GM23248 (cell line): ENCODE measurements around the gene TLR2. TPM values are rescaled to one million over a fixed set of nuclear protein-coding genes. Genes with fewer than 3 reads are reported as not detected.

Source experiments
- DNase-seq: peaks from one replicate; pipeline ENCODE4 v3.0.0-alpha.2; 2015
- H2AFZ ChIP-seq: fragments of 200-600 bp; sonication (generic); 2 replicates; pipeline ENCODE4 v1.6.1; 2016; ENCODE audit warnings: antibody characterized with exemption
- H3F3A ChIP-seq: fragments of 200-600 bp; sonication (generic); 2 replicates; pipeline ENCODE4 v1.6.1; 2016; ENCODE audit warnings: mild to moderate bottlenecking, antibody characterized with exemption, mixed run types; ENCODE audit not compliant: insufficient read depth
- H3K27ac ChIP-seq: fragments of 200-600 bp; sonication (generic); 2 replicates; pipeline ENCODE4 v1.5.1; 2016; ENCODE audit warnings: mild to moderate bottlenecking
- H3K27me3 ChIP-seq: fragments of 200-600 bp; sonication (generic); replicated peaks from 2 replicates; pipeline ENCODE4 v1.6.1; 2016; ENCODE audit warnings: mild to moderate bottlenecking; ENCODE audit not compliant: insufficient read depth
- H3K36me3 ChIP-seq: fragments of 200-600 bp; sonication (generic); 2 replicates; pipeline ENCODE4 v1.6.1; 2016; ENCODE audit warnings: low read depth, mild to moderate bottlenecking
- H3K4me1 ChIP-seq: fragments of 200-600 bp; sonication (generic); 2 replicates; pipeline ENCODE4 v1.6.1; 2016; ENCODE audit warnings: mild to moderate bottlenecking; ENCODE audit not compliant: insufficient read depth
- H3K4me2 ChIP-seq: fragments of 200-600 bp; sonication (generic); one replicate; pipeline ENCODE4 v1.6.1; 2016; ENCODE audit warnings: mild to moderate bottlenecking; ENCODE audit not compliant: unreplicated experiment
- H3K4me3 ChIP-seq: fragments of 200-600 bp; sonication (generic); 2 replicates; pipeline ENCODE4 v1.5.1; 2016; ENCODE audit warnings: mild to moderate bottlenecking
- H3K79me2 ChIP-seq: fragments of 200-600 bp; sonication (generic); 2 replicates; pipeline ENCODE4 v1.6.1; 2016; ENCODE audit warnings: mild to moderate bottlenecking; ENCODE audit not compliant: insufficient read depth
- H3K9ac ChIP-seq: fragments of 200-600 bp; sonication (generic); 2 replicates; pipeline ENCODE4 v1.6.1; 2016; ENCODE audit warnings: mild to moderate bottlenecking
- H3K9me2 ChIP-seq: fragments of 200-600 bp; sonication (generic); 2 replicates; pipeline ENCODE4 v1.6.1; 2016; ENCODE audit warnings: mixed run types, mild to moderate bottlenecking, moderate library complexity; ENCODE audit not compliant: insufficient read depth
- H3K9me3 ChIP-seq: fragments of 200-600 bp; sonication (generic); one replicate; pipeline ENCODE4 v1.6.1; 2017; ENCODE audit warnings: low read depth
- H4K20me1 ChIP-seq: fragments of 200-600 bp; sonication (generic); 2 replicates; pipeline ENCODE4 v1.6.0; 2016; ENCODE audit not compliant: insufficient read depth
- EZH2 ChIP-seq: fragments of 200-600 bp; sonication (generic); IDR thresholded peaks from 2 replicates; pipeline ENCODE4 v1.6.1; 2018; ENCODE audit warnings: antibody characterized with exemption, mild to moderate bottlenecking; ENCODE audit not compliant: insufficient read depth, poor library complexity, severe bottlenecking
- EZH2phosphoT487 ChIP-seq: fragments of 200-600 bp; sonication (generic); IDR thresholded peaks from 2 replicates; pipeline ENCODE4 v1.6.1; 2018; ENCODE audit warnings: antibody characterized with exemption, moderate library complexity, mild to moderate bottlenecking, low read depth; ENCODE audit not compliant: insufficient read depth
- WGBS, 2 experiments: methylation state at CpG; one replicate each; pipeline ENCODE4 v1.1.6; 2015 to 2017; ENCODE audit warnings: low lambda C conversion rate in 2 of 2, low coverage in 1 of 2; ENCODE audit errors: missing lambda C conversion rate in 2 of 2; 5-methylcytosine and 5-hydroxymethylcytosine counted together
- in situ Hi-C: fragments of 300-500 bp; cut with MboI; formaldehyde crosslinking; loops from 2 replicates; pipeline ENCODE4 v1.15.0; 2020
- polyA plus RNA-seq: library from polyadenylated mRNA; unstranded; fragments of >200 nt; fragmentation: Nextera tagmentation; extraction: Ambion mirVana; gene quantifications from 2 replicates; pipeline ENCODE4 v1.2.1, GENCODE V29; 2016
- total RNA-seq: library from RNA; depleted of rRNA; stranded (reverse); fragments of >200 nt; shearing (Covaris generic); gene quantifications from 2 replicates; pipeline ENCODE4 v1.2.3, GENCODE V29; 2014

TLR2 gene
- total and polyA plus RNA-seq, 2 experiments from 2014 or later = not detected

GRCh38 chr4:153710681-153711080 is 26.6 kb downstream of the TLR2 start:
- no peaks in the 10 kb centered on the region for H3K36me3 ChIP-seq
- WGBS, 2 experiments = 71 to 72% methylated on average over 1 of the region's 1 CpG
- no peak for DNase-seq
- H3K27me3 ChIP-seq = peaks cover 25% of the 10 kb centered on the region
- in situ Hi-C loops = no loop called here
- H3K79me2 ChIP-seq = no peaks in the 10 kb centered on the region
- H3K9me2 ChIP-seq = no peaks in the 10 kb centered on the region
- no peaks in the 10 kb centered on the region for H3K9me3 ChIP-seq
- no peak overlapping the region for H3K4me3 ChIP-seq
- no peak overlapping the region for H3K27ac ChIP-seq
- no peak for TF ChIP-seq EZH2phosphoT487
- TF ChIP-seq EZH2 = no peak
- H3K9ac ChIP-seq = no peak overlapping the region
- H3F3A ChIP-seq = no peaks in the 10 kb centered on the region
- no peaks in the 10 kb centered on the region for H3K4me1 ChIP-seq
- no peaks in the 10 kb centered on the region for H4K20me1 ChIP-seq
- H2AFZ ChIP-seq = no peak overlapping the region
- H3K4me2 ChIP-seq = no peak overlapping the region

- DNase-seq = peak; percentile 52
- no peaks in the 10 kb centered on the region for H3F3A ChIP-seq
- no peaks in the 10 kb centered on the region for H3K79me2 ChIP-seq
- in situ Hi-C loops = no loop called here
- no peaks in the 10 kb centered on the region for H3K9me3 ChIP-seq
- WGBS, 2 experiments = 70 to 74% methylated on average over 2 of the region's 2 CpGs
- no peak overlapping the region for H2AFZ ChIP-seq
- H3K9me2 ChIP-seq = no peaks in the 10 kb centered on the region
- H3K4me2 ChIP-seq = no peak overlapping the region
- TF ChIP-seq EZH2 (no peak), EZH2phosphoT487 (no peak)
- H3K4me1 ChIP-seq = no peaks in the 10 kb centered on the region
- H4K20me1 ChIP-seq = no peaks in the 10 kb centered on the region
- H3K36me3 ChIP-seq = no peaks in the 10 kb centered on the region
- H3K27ac ChIP-seq = no peak overlapping the region
- no peak overlapping the region for H3K4me3 ChIP-seq
- H3K27me3 ChIP-seq = peaks cover 2% of the 10 kb centered on the region; the same call in 1 of the 2 replicates
- H3K9ac ChIP-seq = no peak overlapping the region
These were observed 30.0 kb downstream of the TLR2 start for GRCh38 chr4:153713866-153714646.

- Histone ChIP-seq H3K36me3 (no peaks in the 10 kb centered on the region), H3K27ac (no peak overlapping the region), H3K79me2 (no peaks in the 10 kb centered on the region), H3K4me1 (no peaks in the 10 kb centered on the region), H3K9me3 (no peaks in the 10 kb centered on the region), H3F3A (no peaks in the 10 kb centered on the region), H3K4me3 (no peak overlapping the region), H3K9ac (no peak overlapping the region), H3K9me2 (no peaks in the 10 kb centered on the region), H2AFZ (no peak overlapping the region), H4K20me1 (no peaks in the 10 kb centered on the region), H3K27me3 (no peaks in the 10 kb centered on the region; the same call in 1 of the 2 replicates), H3K4me2 (no peak overlapping the region)
- TF ChIP-seq EZH2phosphoT487 = no peak
- TF ChIP-seq EZH2 = no peak
- in situ Hi-C loops = no loop called here
- DNase-seq = no peak
- WGBS, 2 experiments = 35 to 58% methylated on average over 1 of the region's 1 CpG
These were observed 38.0 kb downstream of the TLR2 start for GRCh38 chr4:153722036-153722435.

- Histone ChIP-seq H3F3A (no peaks in the 10 kb centered on the region), H3K36me3 (no peaks in the 10 kb centered on the region), H3K4me2 (no peak overlapping the region), H3K9me2 (no peaks in the 10 kb centered on the region), H4K20me1 (no peaks in the 10 kb centered on the region), H3K27me3 (no peaks in the 10 kb centered on the region; the same call in 1 of the 2 replicates), H3K79me2 (no peaks in the 10 kb centered on the region), H3K9me3 (no peaks in the 10 kb centered on the region), H3K4me3 (no peak overlapping the region), H3K27ac (no peak overlapping the region), H3K4me1 (no peaks in the 10 kb centered on the region), H3K9ac (no peak overlapping the region), H2AFZ (no peak overlapping the region)
- in situ Hi-C loops = no loop called here
- 52% methylated on average over 5 of the region's 5 CpGs; no CpG with 5 or more reads in 1 of the 2 experiments for WGBS, 2 experiments
- DNase-seq = no peak
- TF ChIP-seq EZH2phosphoT487 (no peak), EZH2 (no peak)
These were observed 40.5 kb downstream of the TLR2 start for GRCh38 chr4:153724606-153725005.
